ENCODE results near the gene KCNQ1. TPM values are rescaled to one million over a fixed set of nuclear protein-coding genes. Genes with fewer than 3 reads are reported as not detected.

Gene KCNQ1
- total RNA-seq, 2 donors from 2014 or later = 4.4 to 25.3 TPM

DNA sequence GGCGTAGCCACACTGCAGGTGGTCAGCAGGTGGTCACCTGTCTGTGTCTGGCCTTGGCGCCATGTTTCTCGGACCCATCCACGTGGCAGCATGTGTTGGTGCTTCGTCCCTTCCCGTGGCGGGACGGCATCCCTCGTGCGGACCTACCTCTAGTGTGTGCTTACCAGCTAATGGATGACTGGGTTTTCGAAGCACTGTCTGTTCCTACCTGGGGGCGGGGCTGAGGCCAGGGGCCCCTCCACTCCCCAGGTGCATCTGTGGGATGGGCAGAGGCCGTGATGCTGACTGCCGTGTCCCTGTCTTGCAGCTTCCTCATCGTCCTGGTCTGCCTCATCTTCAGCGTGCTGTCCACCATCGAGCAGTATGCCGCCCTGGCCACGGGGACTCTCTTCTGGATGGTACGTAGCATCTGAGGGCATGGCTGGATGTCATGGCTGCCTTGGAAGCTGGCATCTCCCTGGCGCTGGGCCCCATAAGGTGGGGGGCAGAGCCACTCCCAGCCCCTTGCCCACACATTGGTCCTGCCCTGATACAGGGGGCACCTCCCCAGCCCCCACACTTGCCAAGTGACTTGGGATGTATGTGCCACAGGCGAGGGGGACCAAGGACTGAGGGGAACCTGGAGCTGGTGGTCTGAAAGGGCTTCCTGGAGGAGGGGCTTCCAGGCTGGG, 82.9 kb downstream of the KCNQ1 start:
- no peak for TF ChIP-seq CTCF (IDR thresholded peaks at IDR 0.05)
- peaks cover 0 to 3% of the 10 kb centered on the region in 2 donors for H3K4me1 ChIP-seq (ENCODE audit: control insufficient read depth in 1 of 2, low read depth in 2 of 2)
- H3K9me3 ChIP-seq = no peaks in the 10 kb centered on the region
- no peaks in the 10 kb centered on the region for H3K27me3 ChIP-seq (replicated peaks; ENCODE audit: insufficient read depth)
- no peak overlapping the region for H3K27ac ChIP-seq
- H3K4me3 ChIP-seq = no peak overlapping the region
- ATAC-seq (ENCODE audit: insufficient number of reproducible peaks, low FRiP score, low read depth) (no peak), DNase-seq (ENCODE audit: low spot score) (no peak)
- no peaks in the 10 kb centered on the region for H3K36me3 ChIP-seq

- H3K27me3 ChIP-seq (replicated peaks; ENCODE audit: insufficient read depth) = no peaks in the 10 kb centered on the region
- H3K4me3 ChIP-seq = no peak overlapping the region
- H3K4me1 ChIP-seq (ENCODE audit: control insufficient read depth in 1 of 2, low read depth in 2 of 2) = peaks cover 0 to 11% of the 10 kb centered on the region in 2 donors
- H3K9me3 ChIP-seq = no peaks in the 10 kb centered on the region
- no peak for TF ChIP-seq CTCF (IDR thresholded peaks at IDR 0.05)
- H3K36me3 ChIP-seq = no peaks in the 10 kb centered on the region
- no peak overlapping the region for H3K27ac ChIP-seq
- no peak for ATAC-seq (ENCODE audit: insufficient number of reproducible peaks, low FRiP score, low read depth)
- no peak for DNase-seq (ENCODE audit: low spot score)
Measured at GRCh38 chr11:2528301-2529050, 83.7 kb downstream of the KCNQ1 start.

DNA sequence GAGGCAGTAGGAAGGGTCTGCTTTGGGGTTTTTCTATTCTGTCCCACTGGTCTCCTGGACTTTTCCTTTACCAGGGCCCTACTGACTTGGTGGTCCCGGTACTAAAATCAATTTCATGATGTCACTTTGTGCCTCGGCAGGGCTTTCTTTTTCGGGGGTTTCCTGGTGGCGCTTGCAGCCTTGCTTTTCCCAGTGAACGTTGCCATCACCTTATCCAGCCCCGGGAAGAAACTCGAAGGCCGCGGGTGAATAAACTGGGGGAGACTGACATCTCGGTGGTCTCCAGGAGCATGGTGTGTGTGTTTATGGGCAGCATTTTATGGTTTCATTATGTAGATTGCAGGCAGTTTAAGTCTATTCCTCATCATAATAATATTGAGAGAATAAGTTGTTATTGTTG, 84.4 kb downstream of the KCNQ1 start:
- no peak for TF ChIP-seq CTCF (IDR thresholded peaks at IDR 0.05)
- DNase-seq (ENCODE audit: low spot score) = no peak
- H3K4me1 ChIP-seq (ENCODE audit: control insufficient read depth in 1 of 2, low read depth in 2 of 2) = peaks cover 0 to 12% of the 10 kb centered on the region in 2 donors
- H3K9me3 ChIP-seq = no peaks in the 10 kb centered on the region
- H3K27ac ChIP-seq = no peak overlapping the region
- H3K36me3 ChIP-seq = no peaks in the 10 kb centered on the region
- H3K27me3 ChIP-seq (replicated peaks; ENCODE audit: insufficient read depth) = no peaks in the 10 kb centered on the region
- no peak overlapping the region for H3K4me3 ChIP-seq
- ATAC-seq (ENCODE audit: insufficient number of reproducible peaks, low FRiP score, low read depth) = no peak

DNA sequence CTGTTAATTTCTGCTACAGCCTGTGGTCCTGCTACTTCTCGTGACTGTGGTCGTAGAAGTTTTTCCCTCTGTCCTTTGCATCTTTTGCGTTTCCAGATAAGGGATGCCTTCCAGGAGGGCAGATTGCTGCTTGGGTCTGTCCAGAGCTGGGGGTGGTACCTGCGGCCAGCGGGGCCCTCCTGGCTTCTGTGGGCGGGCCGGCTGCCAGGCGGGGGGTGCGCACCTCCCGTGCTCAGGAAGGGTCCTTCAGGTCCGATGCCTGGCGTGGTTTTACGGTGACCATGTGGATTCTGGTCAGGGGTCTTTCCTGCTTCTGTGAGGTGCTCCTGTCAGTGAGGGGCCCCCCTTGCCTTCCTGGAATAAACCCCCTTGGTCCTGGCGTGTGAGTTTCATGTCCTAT, 84.8 kb downstream of the KCNQ1 start:
- Histone ChIP-seq H3K4me3 (no peak overlapping the region), H3K36me3 (no peaks in the 10 kb centered on the region), H3K9me3 (no peaks in the 10 kb centered on the region), H3K4me1 (ENCODE audit: control insufficient read depth in 1 of 2, low read depth in 2 of 2) (peaks cover 0 to 12% of the 10 kb centered on the region in 2 donors), H3K27me3 (replicated peaks; ENCODE audit: insufficient read depth) (no peaks in the 10 kb centered on the region), H3K27ac (no peak overlapping the region)
- no peak for ATAC-seq (ENCODE audit: insufficient number of reproducible peaks, low FRiP score, low read depth)
- no peak for TF ChIP-seq CTCF (IDR thresholded peaks at IDR 0.05)
- DNase-seq (ENCODE audit: low spot score) = no peak

DNA sequence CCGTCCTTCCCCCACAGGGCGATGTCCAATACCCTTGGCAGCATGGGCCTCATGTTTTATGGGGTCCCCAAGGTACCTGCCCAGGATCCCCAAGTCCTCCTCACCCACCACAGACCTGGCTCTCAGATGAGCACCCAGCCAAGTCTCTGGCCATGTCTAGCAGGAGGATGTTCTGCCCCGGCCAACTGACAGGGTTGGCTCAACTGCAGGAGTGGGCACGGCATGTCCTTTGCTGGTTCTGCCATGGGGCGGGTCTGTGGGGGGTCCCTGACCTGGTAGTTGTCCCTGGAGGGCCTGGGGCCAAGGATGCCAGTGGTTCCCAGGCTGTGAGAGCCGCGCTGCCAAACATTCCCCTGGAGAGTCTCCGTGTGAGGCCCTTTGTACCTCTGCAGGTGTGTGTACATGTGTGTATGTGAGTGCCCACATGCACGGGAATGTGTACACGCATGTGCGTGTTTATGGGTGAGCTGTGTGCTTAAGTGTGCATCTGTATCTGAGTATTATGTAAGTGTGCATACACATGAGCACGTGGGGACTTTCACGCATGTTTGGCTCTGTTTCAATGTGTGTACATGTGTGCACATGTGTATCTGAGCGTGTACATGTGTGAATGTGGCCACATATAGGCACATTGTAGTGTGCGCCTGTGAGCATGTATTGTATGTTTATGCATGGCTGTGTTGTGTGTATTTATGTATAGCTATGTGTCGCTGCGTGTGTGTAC, 85.5 kb downstream of the KCNQ1 start:
- no peak for ATAC-seq (ENCODE audit: insufficient number of reproducible peaks, low FRiP score, low read depth)
- DNase-seq (ENCODE audit: low spot score) = no peak

More for the DNA sequence above, 85.5 kb downstream of the KCNQ1 start:
- Histone ChIP-seq H3K27ac (no peak overlapping the region), H3K4me1 (ENCODE audit: control insufficient read depth in 1 of 2, low read depth in 2 of 2) (peaks cover 0 to 12% of the 10 kb centered on the region in 2 donors), H3K36me3 (no peaks in the 10 kb centered on the region), H3K4me3 (no peak overlapping the region), H3K9me3 (no peaks in the 10 kb centered on the region), H3K27me3 (replicated peaks; ENCODE audit: insufficient read depth) (no peaks in the 10 kb centered on the region)
- TF ChIP-seq CTCF (IDR thresholded peaks at IDR 0.05) = no peak
